HG02642 (cell line): ENCODE data around the gene GTF2A2.
"Not testable (repeated sequence)": the region's sequence is repeated elsewhere in the genome, so short reads cannot be mapped to it uniquely, and the experiment has no call there.

ENCODE experiments used
- ATAC-seq: cut with Tn5 transposase; IDR thresholded peaks from one replicate; pipeline ENCODE4 v1.9.1; 2021; ENCODE audit warnings: mild to moderate bottlenecking; ENCODE audit not compliant: unreplicated experiment, poor library complexity

GTF2A2 gene

GRCh38 chr15:59676565-59676964 lies 19.2 kb upstream of the GTF2A2 start:
- ATAC-seq: no peak

- ATAC-seq: no peak
These were observed 17.1 kb upstream of the GTF2A2 start for GRCh38 chr15:59674361-59674877.

- ATAC-seq: no peak
These were observed 11.2 kb upstream of the GTF2A2 start for GRCh38 chr15:59668556-59668955.

- ATAC-seq: no peak
These were observed 4.9 kb upstream of the GTF2A2 start for GRCh38 chr15:59662260-59662659.

GRCh38 chr15:59659366-59659765 lies 2.1 kb upstream of the GTF2A2 start:
- no peak for ATAC-seq

GRCh38 chr15:59657635-59658125 lies 365 bp upstream of the GTF2A2 start:
- no peak for ATAC-seq

GRCh38 chr15:59654046-59654445 lies 3.3 kb downstream of the GTF2A2 start:
- ATAC-seq: no peak

GRCh38 chr15:59649603-59650002 lies 7.7 kb downstream of the GTF2A2 start:
- no peak for ATAC-seq

- ATAC-seq: no peak
These were observed 10.2 kb downstream of the GTF2A2 start for GRCh38 chr15:59647085-59647484.

GRCh38 chr15:59646277-59646676 lies 11.0 kb downstream of the GTF2A2 start:
- ATAC-seq: no peak

- ATAC-seq: not testable (repeated sequence)
These were observed 11.5 kb downstream of the GTF2A2 start for GRCh38 chr15:59645812-59646211.

GRCh38 chr15:59644756-59645155 lies 12.6 kb downstream of the GTF2A2 start:
- ATAC-seq: no peak

- no peak for ATAC-seq
These were observed 15.0 kb downstream of the GTF2A2 start for GRCh38 chr15:59642351-59642750.

- ATAC-seq: not testable (repeated sequence)
These were observed 19.8 kb downstream of the GTF2A2 start for GRCh38 chr15:59637507-59637906.

GRCh38 chr15:59636184-59636583 lies 21.1 kb downstream of the GTF2A2 start:
- no peak for ATAC-seq

GRCh38 chr15:59632714-59633113 lies 24.6 kb downstream of the GTF2A2 start:
- no peak for ATAC-seq

GRCh38 chr15:59622289-59622688 lies 35.0 kb downstream of the GTF2A2 start:
- peak; percentile 70 for ATAC-seq

- no peak for ATAC-seq
These were observed 38.9 kb downstream of the GTF2A2 start for GRCh38 chr15:59618406-59618805.

- no peak for ATAC-seq
These were observed 40.9 kb downstream of the GTF2A2 start for GRCh38 chr15:59616379-59616778.

GRCh38 chr15:59615661-59616060 lies 41.7 kb downstream of the GTF2A2 start:
- no peak for ATAC-seq

- ATAC-seq: no peak
These were observed 43.2 kb downstream of the GTF2A2 start for GRCh38 chr15:59614153-59614552.
